ENCODE results near the gene NCL. TPM values are rescaled to one million over a fixed set of nuclear protein-coding genes. Genes with fewer than 3 reads are reported as not detected.
"Not testable (repeated sequence)": the region's sequence is repeated elsewhere in the genome, so short reads cannot be mapped to it uniquely, and the experiment has no call there.

Gene NCL
- total RNA-seq, 1 donor: 167 TPM

- H3K4me3 ChIP-seq (ENCODE audit: low read depth, low read length): no peak overlapping the region
- DNase-seq (ENCODE audit: low read depth): no peak
- no peak for TF ChIP-seq CTCF (IDR thresholded peaks at IDR 0.05; ENCODE audit: insufficient read depth, low read length)
Observed at GRCh38 chr2:231436957-231437356, 27.3 kb downstream of the NCL start.

- no peak for DNase-seq (ENCODE audit: low read depth)
- no peak for TF ChIP-seq CTCF (IDR thresholded peaks at IDR 0.05; ENCODE audit: insufficient read depth, low read length)
- H3K4me3 ChIP-seq (ENCODE audit: low read depth, low read length): no peak overlapping the region
Observed at GRCh38 chr2:231433990-231434389, 30.3 kb downstream of the NCL start.

DNA sequence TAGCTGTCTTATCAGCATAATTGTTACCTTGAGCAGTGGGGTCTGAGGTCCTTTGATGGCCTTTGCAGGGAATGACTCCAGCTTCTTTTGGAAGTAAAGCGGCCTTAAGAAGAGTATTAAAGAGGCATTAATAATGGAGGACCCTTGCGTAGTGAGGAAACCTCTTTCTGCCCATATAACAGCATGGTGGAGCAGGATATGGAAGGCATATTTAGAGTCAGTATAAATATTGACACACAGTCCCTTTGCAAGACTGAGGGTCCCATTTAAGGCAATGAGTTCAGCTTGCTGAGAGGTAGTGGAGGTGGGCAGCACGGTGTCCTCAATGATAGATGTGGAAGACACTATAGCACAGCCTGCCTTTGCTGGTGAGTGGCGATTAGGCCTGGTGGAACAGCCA, 32.7 kb downstream of the NCL start:
- no peak for TF ChIP-seq CTCF (IDR thresholded peaks at IDR 0.05; ENCODE audit: insufficient read depth, low read length)
- DNase-seq (ENCODE audit: low read depth): no peak
- H3K4me3 ChIP-seq (ENCODE audit: low read depth, low read length): no peak overlapping the region

DNA sequence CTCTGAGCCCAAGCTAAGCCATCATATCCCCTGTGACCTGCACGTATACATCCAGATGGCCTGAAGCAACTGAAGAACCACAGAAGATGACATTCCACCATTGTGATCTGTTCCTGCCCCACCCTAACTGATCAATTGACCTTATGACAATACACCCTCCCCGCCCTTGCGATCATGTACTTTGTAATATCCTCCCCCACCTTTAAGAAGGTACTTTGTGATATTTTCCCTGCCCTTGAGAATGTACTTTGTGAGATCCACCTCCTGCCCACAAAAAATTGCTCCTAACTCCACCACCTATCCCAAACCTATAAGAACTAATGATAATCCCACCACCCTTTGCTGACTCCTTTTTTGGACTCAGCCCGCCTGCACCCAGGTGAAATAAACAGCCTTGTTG, 33.8 kb downstream of the NCL start:
- not testable (repeated sequence) for H3K4me3 ChIP-seq (ENCODE audit: low read depth, low read length); DNase-seq (ENCODE audit: low read depth)

DNA sequence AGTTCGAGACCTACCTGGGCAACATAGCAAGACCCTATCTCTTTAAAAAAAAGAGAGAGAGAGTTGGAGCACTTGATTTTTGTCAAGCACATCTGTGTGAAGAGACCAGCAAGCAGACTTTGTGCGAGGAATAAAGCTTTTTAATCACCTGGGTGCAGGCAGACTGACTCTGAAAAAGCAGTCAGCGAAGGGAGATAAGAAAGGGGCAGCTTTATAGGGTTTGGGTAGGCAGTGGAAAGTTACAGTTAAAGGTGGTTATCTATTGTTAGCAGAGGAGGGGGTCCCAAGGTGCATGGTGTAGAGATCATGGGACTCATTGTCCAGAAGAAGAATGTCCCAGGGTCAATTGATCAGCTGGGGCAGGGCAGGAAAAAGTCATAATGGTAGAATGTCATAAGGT, 34.4 kb downstream of the NCL start:
- H3K4me3 ChIP-seq (ENCODE audit: low read depth, low read length): no peak overlapping the region
- no peak for DNase-seq (ENCODE audit: low read depth)
- no peak for TF ChIP-seq CTCF (IDR thresholded peaks at IDR 0.05; ENCODE audit: insufficient read depth, low read length)

GRCh38 chr2:231429152-231429551, 35.1 kb downstream of the NCL start:
- TF ChIP-seq CTCF (IDR thresholded peaks at IDR 0.05; ENCODE audit: insufficient read depth, low read length): no peak
- no peak for DNase-seq (ENCODE audit: low read depth)
- H3K4me3 ChIP-seq (ENCODE audit: low read depth, low read length): no peak overlapping the region

- no peak for DNase-seq (ENCODE audit: low read depth)
- H3K4me3 ChIP-seq (ENCODE audit: low read depth, low read length): no peak overlapping the region
- TF ChIP-seq CTCF (IDR thresholded peaks at IDR 0.05; ENCODE audit: insufficient read depth, low read length): no peak
Observed at GRCh38 chr2:231427116-231427515, 37.2 kb downstream of the NCL start.
